Measurements from ENCODE around the gene AURKAIP1.
"Not testable (repeated sequence)": the region's sequence is repeated elsewhere in the genome, so short reads cannot be mapped to it uniquely, and the experiment has no call there.

The AURKAIP1 gene

DNA sequence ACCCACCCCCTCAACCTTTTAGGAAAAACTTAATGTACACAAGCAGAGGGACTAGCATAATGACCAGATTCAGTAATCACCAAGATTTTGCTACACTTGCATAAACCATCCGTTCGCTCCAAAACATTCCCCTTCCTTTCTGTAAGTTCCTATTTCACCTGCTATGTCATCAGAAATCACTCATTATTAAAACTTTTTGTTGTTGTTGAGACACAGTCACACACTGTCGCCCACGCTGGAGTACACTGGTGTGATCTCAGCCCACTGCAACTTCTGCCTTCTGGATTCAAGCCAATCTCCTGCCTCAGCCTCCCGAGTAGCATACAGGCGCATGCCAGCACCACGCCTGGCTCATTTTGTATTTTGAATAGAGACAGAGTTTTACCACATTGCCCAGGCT, 28.6 kb upstream of the AURKAIP1 start:
- H3K36me3 ChIP-seq (ENCODE audit: insufficient read depth, low read length), result peaks cover 49% of the 10 kb centered on the region
- H3K9me3 ChIP-seq (replicated peaks; ENCODE audit: low read length), result no peaks in the 10 kb centered on the region
- H3K4me1 ChIP-seq (ENCODE audit: control insufficient read depth, insufficient read depth, low read length), result peaks cover 42% of the 10 kb centered on the region
- H3K9ac ChIP-seq (ENCODE audit: low read depth, low read length), result no peak overlapping the region
- H3K27me3 ChIP-seq (ENCODE audit: control insufficient read depth, insufficient read depth, low read length), result no peaks in the 10 kb centered on the region
- H3K4me2 ChIP-seq (ENCODE audit: low read length), result no peak overlapping the region
- no peak overlapping the region for H3K4me3 ChIP-seq (ENCODE audit: low read length)

DNA sequence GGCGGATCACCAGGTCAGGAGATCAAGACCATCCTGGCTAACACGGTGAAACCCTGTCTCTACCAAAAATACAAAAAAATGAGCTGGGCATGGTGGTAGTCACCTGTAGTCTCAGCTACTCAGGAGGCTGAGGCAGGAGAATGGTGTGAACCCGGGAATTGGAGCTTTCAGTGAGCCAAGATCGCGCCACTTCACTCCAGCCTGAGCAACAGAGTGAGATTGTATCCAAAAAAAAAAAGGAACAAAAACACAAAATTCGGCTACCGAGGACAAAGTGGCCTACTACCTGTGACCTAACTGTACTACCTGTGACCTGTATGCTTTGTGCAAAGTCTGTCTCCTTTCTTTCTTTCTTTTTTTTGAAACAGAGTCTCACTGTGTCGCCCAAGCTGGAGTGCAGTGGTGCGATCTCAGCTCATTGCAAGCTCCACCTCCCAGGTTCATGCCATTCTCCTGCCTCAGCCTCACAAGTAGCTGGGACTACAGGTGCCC, 27.9 kb upstream of the AURKAIP1 start:
- not testable (repeated sequence) for H3K9me3 ChIP-seq (replicated peaks; ENCODE audit: low read length); H3K9ac ChIP-seq (ENCODE audit: low read depth, low read length); H3K4me2 ChIP-seq (ENCODE audit: low read length); H3K4me3 ChIP-seq (ENCODE audit: low read length); H3K27me3 ChIP-seq (ENCODE audit: control insufficient read depth, insufficient read depth, low read length)
- Histone ChIP-seq H3K36me3 (ENCODE audit: insufficient read depth, low read length) (peaks cover 50% of the 10 kb centered on the region), H3K4me1 (ENCODE audit: control insufficient read depth, insufficient read depth, low read length) (peaks cover 37% of the 10 kb centered on the region)

DNA sequence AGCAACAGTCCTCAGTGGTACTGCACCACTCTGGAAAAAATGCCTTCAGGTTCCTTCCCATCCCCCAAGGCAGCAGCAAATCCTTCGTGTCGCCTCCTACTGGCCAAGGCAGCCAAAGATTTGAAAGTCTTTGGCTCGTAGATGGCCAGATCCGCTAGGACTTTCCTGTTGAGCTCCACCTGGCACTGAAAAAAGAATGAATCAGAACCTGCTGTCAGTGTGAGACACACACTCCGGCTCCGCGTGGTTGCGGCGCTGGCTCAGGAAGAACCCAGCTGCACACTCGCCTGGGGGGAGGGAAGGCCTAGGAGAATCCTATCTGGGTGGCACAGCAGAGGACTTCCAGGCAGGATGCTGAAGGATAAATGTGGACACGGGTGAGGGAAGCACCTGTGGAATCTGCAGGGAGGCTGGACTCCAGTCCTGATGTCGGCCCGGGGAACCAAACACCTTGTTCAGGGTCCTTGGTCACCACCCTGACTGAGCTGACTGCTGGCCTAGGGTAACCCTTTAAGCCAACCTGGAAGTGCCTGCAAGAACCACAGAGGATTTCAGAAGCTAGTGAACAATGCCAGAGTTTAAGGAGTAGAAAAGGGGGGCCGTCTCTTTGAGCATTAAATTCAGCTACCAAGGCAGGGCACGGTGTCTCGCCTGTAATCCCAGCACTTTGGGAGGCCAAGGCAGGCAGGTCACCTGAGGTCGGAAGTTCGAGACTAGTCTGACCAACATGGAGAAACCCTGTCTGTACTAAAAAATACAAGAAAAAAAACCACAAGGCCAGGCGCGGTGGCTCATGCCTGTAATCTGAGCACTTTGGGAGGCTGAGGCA, 27.3 kb upstream of the AURKAIP1 start:
- H3K4me2 ChIP-seq (ENCODE audit: low read length), result no peak overlapping the region
- peaks cover 57% of the 10 kb centered on the region for H3K36me3 ChIP-seq (ENCODE audit: insufficient read depth, low read length)
- H3K9ac ChIP-seq (ENCODE audit: low read depth, low read length), result no peak overlapping the region
- H3K9me3 ChIP-seq (replicated peaks; ENCODE audit: low read length), result no peaks in the 10 kb centered on the region
- H3K27me3 ChIP-seq (ENCODE audit: control insufficient read depth, insufficient read depth, low read length), result no peaks in the 10 kb centered on the region
- H3K4me3 ChIP-seq (ENCODE audit: low read length), result no peak overlapping the region
- peaks cover 42% of the 10 kb centered on the region for H3K4me1 ChIP-seq (ENCODE audit: control insufficient read depth, insufficient read depth, low read length)

DNA sequence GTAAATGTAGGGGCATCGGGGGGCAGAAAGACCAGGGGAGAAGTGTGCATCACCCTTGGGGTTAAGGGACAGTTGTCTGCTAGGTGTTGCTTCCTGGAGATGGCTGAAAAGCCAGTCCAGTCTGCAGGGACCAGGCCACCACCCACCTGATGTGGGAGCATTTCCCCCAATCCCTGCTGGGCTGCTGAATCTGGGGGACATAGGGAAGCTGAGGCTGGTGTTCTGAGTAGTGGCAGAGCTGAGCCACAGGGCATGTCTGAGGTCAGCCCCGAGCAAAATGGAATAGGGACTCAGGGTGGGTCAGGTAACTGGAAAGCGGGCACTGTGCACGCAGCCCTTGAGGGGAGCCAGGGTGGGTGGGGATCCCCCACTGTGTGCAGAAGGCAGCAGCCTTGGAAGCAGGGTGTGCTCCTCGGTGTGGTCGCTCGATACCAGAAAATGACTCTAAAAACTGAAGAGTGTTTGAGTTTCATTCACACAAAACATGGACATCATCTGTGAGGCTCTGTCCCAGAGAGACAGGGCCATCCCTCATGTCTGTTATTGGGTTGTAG, 26.5 kb upstream of the AURKAIP1 start:
- H3K4me2 ChIP-seq (ENCODE audit: low read length), result peak overlapping the region; percentile 99
- peak overlapping the region; percentile 87 for H3K4me3 ChIP-seq (ENCODE audit: low read length)
- peaks cover 46% of the 10 kb centered on the region for H3K4me1 ChIP-seq (ENCODE audit: control insufficient read depth, insufficient read depth, low read length)
- no peaks in the 10 kb centered on the region for H3K9me3 ChIP-seq (replicated peaks; ENCODE audit: low read length)
- peaks cover 62% of the 10 kb centered on the region for H3K36me3 ChIP-seq (ENCODE audit: insufficient read depth, low read length)
- no peaks in the 10 kb centered on the region for H3K27me3 ChIP-seq (ENCODE audit: control insufficient read depth, insufficient read depth, low read length)
- no peak overlapping the region for H3K9ac ChIP-seq (ENCODE audit: low read depth, low read length)

DNA sequence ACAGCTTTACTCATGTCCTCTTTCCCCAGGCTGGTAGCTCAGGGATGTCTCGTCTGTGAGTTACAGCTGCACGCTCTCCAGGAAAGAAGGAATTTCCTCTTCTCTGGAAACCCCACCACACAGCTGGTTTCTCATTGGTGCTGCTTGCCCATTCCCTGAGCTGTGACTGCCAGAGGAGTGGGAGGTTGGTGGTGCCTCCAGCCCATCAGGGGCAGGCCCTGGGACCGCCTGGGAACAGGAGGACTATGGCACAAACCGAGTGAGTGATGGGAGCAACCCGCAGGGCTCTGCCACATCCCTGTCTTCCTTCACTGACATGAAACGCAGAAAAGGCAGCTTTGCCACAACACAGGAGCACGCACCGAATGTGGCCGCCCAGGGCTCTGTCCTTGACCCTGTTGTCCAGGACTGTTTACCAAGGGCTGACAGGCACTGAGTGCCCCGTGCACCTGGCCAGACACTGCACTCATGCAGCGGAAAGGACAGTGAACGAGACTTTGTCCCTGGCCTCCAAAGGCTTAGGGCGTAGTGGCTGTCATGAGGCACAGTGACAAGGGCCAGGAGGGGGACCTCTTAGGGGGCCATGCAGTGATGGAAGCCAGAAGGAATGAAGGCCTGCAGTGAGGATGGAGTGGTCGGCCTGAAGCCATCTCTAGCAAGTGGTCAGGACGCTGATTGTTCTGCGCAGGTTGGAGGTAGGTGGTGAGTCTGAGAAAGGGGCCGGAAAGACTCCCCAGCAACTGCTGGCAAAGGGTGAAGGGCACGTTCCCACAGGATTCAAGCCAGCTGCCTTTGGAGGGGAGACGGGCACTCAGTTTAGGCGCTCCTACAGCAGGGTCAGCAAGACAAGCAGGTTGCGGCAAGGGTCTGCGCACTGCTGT, 25.8 kb upstream of the AURKAIP1 start:
- Histone ChIP-seq H3K4me1 (ENCODE audit: control insufficient read depth, insufficient read depth, low read length) (peaks cover 40% of the 10 kb centered on the region), H3K9ac (ENCODE audit: low read depth, low read length) (peak overlapping the region; percentile 94), H3K36me3 (ENCODE audit: insufficient read depth, low read length) (peaks cover 57% of the 10 kb centered on the region), H3K4me3 (ENCODE audit: low read length) (peak overlapping the region; percentile 87), H3K4me2 (ENCODE audit: low read length) (peak overlapping the region; percentile 99), H3K27me3 (ENCODE audit: control insufficient read depth, insufficient read depth, low read length) (no peaks in the 10 kb centered on the region), H3K9me3 (replicated peaks; ENCODE audit: low read length) (no peaks in the 10 kb centered on the region)

DNA sequence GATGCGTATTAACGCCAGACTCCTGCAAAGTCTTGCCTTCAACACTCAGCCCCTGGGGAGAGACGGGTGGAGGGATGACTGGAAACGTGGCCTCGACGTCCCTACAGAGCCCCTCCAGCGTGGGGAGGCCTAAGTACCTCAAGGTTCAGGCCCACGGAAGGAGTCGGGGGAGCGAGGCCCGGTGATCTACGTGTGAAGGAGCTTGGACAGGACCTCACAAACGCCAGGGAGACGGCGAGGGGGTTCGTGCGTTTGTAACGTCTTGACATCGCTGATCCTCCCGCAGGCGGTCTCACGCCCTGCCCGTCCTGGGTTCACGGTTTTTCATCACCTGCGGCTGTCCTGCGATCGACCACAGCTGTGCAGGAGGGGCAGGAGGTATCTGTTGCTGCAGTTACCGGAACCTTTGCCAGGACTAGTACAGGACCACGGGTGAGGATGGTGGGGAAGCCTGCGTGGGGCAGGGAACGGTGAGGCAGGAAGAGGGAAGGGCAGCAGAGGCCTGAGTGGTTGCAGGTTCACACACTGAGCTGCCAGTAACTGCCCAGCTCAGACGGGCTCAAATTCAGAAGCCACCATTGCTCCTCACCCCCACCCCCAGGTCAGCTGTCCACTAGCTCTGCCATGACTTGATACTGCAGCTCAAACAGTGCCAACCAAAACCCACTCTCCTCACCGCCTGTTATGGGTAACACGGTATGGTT, 25.0 kb upstream of the AURKAIP1 start:
- H3K4me1 ChIP-seq (ENCODE audit: control insufficient read depth, insufficient read depth, low read length), result peaks cover 36% of the 10 kb centered on the region

DNA sequence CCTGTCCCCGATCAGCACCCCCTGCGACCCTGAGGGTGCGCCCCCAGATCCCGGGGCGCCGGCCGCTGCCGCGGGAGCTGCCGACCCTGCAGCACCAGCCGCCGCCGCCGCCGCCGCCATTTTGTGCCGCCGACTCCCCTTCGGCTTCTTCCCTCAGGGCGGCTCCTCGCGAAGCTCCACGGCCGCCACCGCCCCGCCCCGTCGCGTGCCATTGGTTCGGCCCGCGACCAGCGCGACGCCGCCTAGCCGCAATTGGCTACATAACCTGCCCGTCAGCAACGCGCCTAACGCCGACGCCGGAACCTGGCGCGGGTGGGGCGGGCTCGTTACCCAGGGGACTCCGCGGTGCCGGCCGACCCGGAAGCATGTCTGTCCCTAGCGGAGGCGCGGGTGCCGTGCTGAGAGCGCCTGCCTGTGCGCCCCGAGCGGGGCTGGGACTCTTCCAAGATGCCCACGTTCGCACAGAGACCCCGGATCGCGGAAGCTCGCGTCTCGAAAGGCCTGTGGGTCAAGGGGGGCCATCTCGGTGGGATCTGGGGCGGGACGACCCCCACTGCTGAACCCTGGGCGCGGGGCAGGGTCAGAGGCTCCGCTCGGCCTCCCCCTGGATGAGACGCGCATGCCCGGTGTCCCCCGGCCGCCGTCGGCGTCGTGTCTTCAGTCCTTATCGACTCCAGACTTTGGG, 24.3 kb upstream of the AURKAIP1 start, which contains the start of gene CCNL2:
TSS of gene CCNL2 (minus strand) at position 149 of the 685 bp plus-strand sequence. CDS start at position 120, 29 bp downstream.
- Histone ChIP-seq H3K36me3 (ENCODE audit: insufficient read depth, low read length) (peaks cover 55% of the 10 kb centered on the region), H3K4me3 (ENCODE audit: low read length) (peak within 1 kb of the TSS; percentile 95), H3K4me1 (ENCODE audit: control insufficient read depth, insufficient read depth, low read length) (peaks cover 36% of the 10 kb centered on the region), H3K9ac (ENCODE audit: low read depth, low read length) (peak within 1 kb of the TSS; percentile 94), H3K27me3 (ENCODE audit: control insufficient read depth, insufficient read depth, low read length) (no peaks in the 10 kb centered on the region), H3K9me3 (replicated peaks; ENCODE audit: low read length) (no peaks in the 10 kb centered on the region), H3K4me2 (ENCODE audit: low read length) (peak within 1 kb of the TSS; percentile 99)

More for the DNA sequence above, 25.0 kb upstream of the AURKAIP1 start:
- Histone ChIP-seq H3K9ac (ENCODE audit: low read depth, low read length) (peak overlapping the region; percentile 94), H3K4me3 (ENCODE audit: low read length) (peak overlapping the region; percentile 87), H3K9me3 (replicated peaks; ENCODE audit: low read length) (no peaks in the 10 kb centered on the region), H3K4me2 (ENCODE audit: low read length) (peak overlapping the region; percentile 99), H3K36me3 (ENCODE audit: insufficient read depth, low read length) (peaks cover 57% of the 10 kb centered on the region), H3K27me3 (ENCODE audit: control insufficient read depth, insufficient read depth, low read length) (no peaks in the 10 kb centered on the region)

DNA sequence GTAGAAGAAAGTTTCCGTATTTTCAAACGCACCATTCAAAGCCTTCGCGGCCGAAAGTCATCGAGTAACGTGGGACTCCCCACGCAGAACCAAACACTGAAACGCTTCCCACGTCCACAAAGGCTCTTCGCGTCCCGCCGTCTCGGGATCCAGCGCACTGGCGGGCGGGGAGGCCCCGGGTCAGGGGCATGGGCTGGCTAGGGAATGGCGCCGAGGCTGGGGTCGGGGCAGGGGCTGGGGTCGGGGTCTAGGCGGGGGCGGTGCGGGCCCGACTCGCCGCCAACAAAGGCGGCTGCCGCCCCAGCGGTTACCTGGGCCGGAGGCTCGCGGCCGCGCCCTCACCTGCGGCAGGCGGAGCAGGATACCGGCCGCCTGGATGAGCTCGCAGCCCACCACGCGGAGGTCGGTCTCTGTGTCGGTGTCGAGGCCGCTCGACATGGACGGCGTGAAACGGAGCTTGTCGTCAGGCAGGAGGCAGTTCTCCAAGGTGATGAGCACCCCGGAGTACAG, 23.7 kb upstream of the AURKAIP1 start:
- peaks cover 36% of the 10 kb centered on the region for H3K4me1 ChIP-seq (ENCODE audit: control insufficient read depth, insufficient read depth, low read length)
- peak overlapping the region; percentile 94 for H3K9ac ChIP-seq (ENCODE audit: low read depth, low read length)
- H3K36me3 ChIP-seq (ENCODE audit: insufficient read depth, low read length), result peaks cover 57% of the 10 kb centered on the region
- H3K4me3 ChIP-seq (ENCODE audit: low read length), result peak overlapping the region; percentile 95
- no peaks in the 10 kb centered on the region for H3K9me3 ChIP-seq (replicated peaks; ENCODE audit: low read length)
- no peaks in the 10 kb centered on the region for H3K27me3 ChIP-seq (ENCODE audit: control insufficient read depth, insufficient read depth, low read length)
- peak overlapping the region; percentile 93 for H3K4me2 ChIP-seq (ENCODE audit: low read length)

DNA sequence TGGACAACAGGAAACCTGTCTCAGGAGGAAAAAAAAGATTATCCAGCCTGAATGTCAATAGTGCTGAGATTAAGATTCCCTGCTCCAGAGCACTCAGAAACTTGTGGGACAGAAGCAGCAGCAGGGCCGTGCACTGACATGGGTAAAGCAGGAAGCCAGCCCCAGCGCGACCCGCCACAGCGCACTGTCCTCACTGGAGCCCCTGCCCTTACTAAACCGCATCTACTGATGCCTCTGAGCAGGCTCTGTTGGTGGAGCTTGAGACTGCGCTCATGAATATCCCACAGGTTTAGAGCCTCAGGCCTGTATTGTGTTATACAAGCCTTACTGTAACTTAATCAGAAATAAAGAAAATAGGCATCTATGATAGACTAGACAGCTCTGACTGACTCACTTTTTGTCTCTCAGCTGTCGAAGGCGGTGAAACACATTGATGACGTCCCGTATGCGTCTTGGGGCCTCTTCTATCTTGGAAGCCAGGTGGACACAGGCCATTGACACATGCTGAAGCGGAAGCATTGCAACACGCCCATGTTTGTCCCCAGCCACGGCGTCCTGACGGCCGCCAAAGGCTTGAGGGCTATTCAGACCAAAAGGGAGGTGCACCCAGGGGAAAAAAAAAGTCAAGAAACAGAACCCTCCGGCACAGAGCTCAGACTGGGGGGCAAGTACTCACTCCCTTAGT, 23.0 kb upstream of the AURKAIP1 start:
- Histone ChIP-seq H3K27me3 (ENCODE audit: control insufficient read depth, insufficient read depth, low read length) (no peaks in the 10 kb centered on the region), H3K4me2 (ENCODE audit: low read length) (peak overlapping the region; percentile 93), H3K4me3 (ENCODE audit: low read length) (peak overlapping the region; percentile 95), H3K9ac (ENCODE audit: low read depth, low read length) (peak overlapping the region; percentile 94), H3K9me3 (replicated peaks; ENCODE audit: low read length) (no peaks in the 10 kb centered on the region), H3K36me3 (ENCODE audit: insufficient read depth, low read length) (peaks cover 61% of the 10 kb centered on the region), H3K4me1 (ENCODE audit: control insufficient read depth, insufficient read depth, low read length) (peaks cover 36% of the 10 kb centered on the region)

DNA sequence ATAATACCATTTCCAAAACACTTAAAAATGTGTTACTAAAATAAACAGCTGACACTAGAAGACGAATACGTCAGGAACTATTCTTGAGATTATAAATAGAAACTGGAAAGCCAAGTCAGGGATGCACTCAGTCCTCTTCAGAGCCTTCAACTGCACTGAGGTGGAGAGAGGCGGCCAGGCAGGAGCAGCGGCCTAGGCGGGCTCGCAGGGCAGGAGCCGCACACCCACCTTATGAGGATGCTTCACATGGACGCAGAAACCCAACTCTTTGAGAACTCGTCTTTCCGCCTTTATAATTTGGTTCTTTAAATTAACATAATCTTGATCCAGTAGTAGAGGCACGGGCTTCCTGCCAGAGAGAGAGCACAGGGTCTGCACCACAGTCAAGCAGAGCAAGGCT, 20.2 kb upstream of the AURKAIP1 start:
- Histone ChIP-seq H3K9ac (ENCODE audit: low read depth, low read length) (no peak overlapping the region), H3K27me3 (ENCODE audit: control insufficient read depth, insufficient read depth, low read length) (no peaks in the 10 kb centered on the region), H3K36me3 (ENCODE audit: insufficient read depth, low read length) (peaks cover 68% of the 10 kb centered on the region), H3K4me3 (ENCODE audit: low read length) (no peak overlapping the region), H3K9me3 (replicated peaks; ENCODE audit: low read length) (no peaks in the 10 kb centered on the region), H3K4me1 (ENCODE audit: control insufficient read depth, insufficient read depth, low read length) (peaks cover 14% of the 10 kb centered on the region), H3K4me2 (ENCODE audit: low read length) (no peak overlapping the region)

Measured in skeletal muscle satellite cell (primary cell).